ENCODE measurements around the gene PIGQ. TPM values are rescaled to one million over a fixed set of nuclear protein-coding genes. Genes with fewer than 3 reads are reported as not detected.

The PIGQ gene
- polyA plus RNA-seq, 1 of the 3 experiments (the other 2 are of a cell fraction) = 38.7 TPM

DNA sequence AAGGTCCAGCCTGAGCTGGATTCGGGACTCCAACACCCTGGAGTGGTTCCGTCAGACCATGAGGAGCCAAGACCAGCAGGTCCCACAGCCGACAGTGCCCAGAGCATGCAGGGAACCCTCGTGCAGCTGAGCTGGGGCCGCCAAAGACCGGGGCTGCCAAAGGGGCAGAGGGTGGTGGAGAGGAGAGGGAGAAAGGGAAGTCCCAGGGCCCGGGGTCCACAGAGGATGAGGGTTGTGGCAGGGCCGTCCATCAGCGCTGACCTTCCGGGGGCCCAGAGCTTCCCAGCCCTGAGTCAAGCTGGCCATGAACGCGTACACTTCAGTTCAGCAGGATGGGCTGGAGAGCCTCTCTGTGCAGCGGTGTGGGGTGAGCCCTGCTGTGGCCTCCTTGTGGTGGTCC is 48.9 kb upstream of the PIGQ start:
- ChIA-PET CTCF (interaction anchor here (1.0 kb wide), 1 partner anchor 33 kb away, joined by 3 read pairs; no protein-coding TSS in a partner anchor), POLR2A (no interaction called here)
- no peak overlapping the region for H3K4me3 ChIP-seq (ENCODE audit: low read depth in 2 of 2, low read length in 1 of 2)
- H3K4me2 ChIP-seq = no peak overlapping the region
- peaks cover 5 to 8% of the 10 kb centered on the region in 2 experiments; a peak in 3 of 4 replicates for H3K4me1 ChIP-seq (ENCODE audit: control insufficient read depth in 1 of 2, insufficient read depth in 2 of 2, low read depth in 1 of 2, low read length in 1 of 2)
- H4K20me1 ChIP-seq (ENCODE audit: insufficient read depth) = peaks cover 13% of the 10 kb centered on the region
- H3K36me3 ChIP-seq (replicated peaks in 1 of 2; ENCODE audit: control insufficient read depth in 1 of 2, insufficient read depth in 2 of 2, low read length in 1 of 2) = peaks cover 0 to 24% of the 10 kb centered on the region in 2 experiments
- no peaks in the 10 kb centered on the region for H3K9me2 ChIP-seq
- H2AFZ ChIP-seq (ENCODE audit: low read depth) = no peak overlapping the region
- no peaks in the 10 kb centered on the region for H3K27me3 ChIP-seq (ENCODE audit: insufficient read depth)
- H3K9me3 ChIP-seq = no peaks in the 10 kb centered on the region
- no peak overlapping the region for H3K9ac ChIP-seq
- WGBS (ENCODE audit: low lambda C conversion rate) = 85% methylated on average over 6 of the region's 13 CpGs
- peaks cover 6% of the 10 kb centered on the region; the same call in 1 of the 2 replicates for H3K79me2 ChIP-seq (ENCODE audit: insufficient read depth)
- no peak overlapping the region for H3K27ac ChIP-seq (ENCODE audit: low read depth in 2 of 2, low read length in 1 of 2)
- H3F3A ChIP-seq (replicated peaks; ENCODE audit: insufficient read depth) = peaks cover 13% of the 10 kb centered on the region
- DNase-seq = no peak
- TF ChIP-seq ZBTB33 (IDR thresholded peaks at IDR 0.05; ENCODE audit: borderline replicate concordance, low read depth) (no peak), NFIC (IDR thresholded peaks at IDR 0.05; ENCODE audit: borderline replicate concordance) (no peak), EP300 (IDR thresholded peaks at IDR 0.05; ENCODE audit: borderline replicate concordance in 1 of 2, low read depth in 1 of 2, low read length in 1 of 2) (no peak), SMC3 (IDR thresholded peaks at IDR 0.05; ENCODE audit: low read depth, low read length) (no peak), IRF3 (IDR thresholded peaks at IDR 0.05; ENCODE audit: low read depth, low read length) (no peak), CHD2 (IDR thresholded peaks at IDR 0.05; ENCODE audit: low read length, partially characterized antibody) (no peak), JUND (IDR thresholded peaks at IDR 0.05) (no peak), ELF1 (IDR thresholded peaks at IDR 0.05) (no peak), TEAD4 (IDR thresholded peaks at IDR 0.05; ENCODE audit: borderline replicate concordance, insufficient read depth) (no peak), MXI1 (IDR thresholded peaks at IDR 0.05; ENCODE audit: low read depth, low read length) (no peak), GATA2 (CRISPR knock-in tag; IDR thresholded peaks at IDR 0.05) (no peak), POLR2AphosphoS5 (IDR thresholded peaks at IDR 0.05; ENCODE audit: low read depth, low read length) (no peak)
- TF ChIP-seq, protein P1, sequence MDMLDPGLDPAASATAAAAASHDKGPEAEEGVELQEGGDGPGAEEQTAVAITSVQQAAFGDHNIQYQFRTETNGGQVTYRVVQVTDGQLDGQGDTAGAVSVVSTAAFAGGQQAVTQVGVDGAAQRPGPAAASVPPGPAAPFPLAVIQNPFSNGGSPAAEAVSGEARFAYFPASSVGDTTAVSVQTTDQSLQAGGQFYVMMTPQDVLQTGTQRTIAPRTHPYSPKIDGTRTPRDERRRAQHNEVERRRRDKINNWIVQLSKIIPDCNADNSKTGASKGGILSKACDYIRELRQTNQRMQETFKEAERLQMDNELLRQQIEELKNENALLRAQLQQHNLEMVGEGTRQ (IDR thresholded peaks at IDR 0.05; ENCODE audit: borderline replicate concordance, low read depth, low read length) = no peak
